Activated T-cell treated with anti-CD3 and anti-CD28 coated beads, Interleukin-2, amount 50 U/mL, for 4 hours (primary cell): ENCODE results near the gene PLCB2. TPM values are rescaled to one million over a fixed set of nuclear protein-coding genes. Genes with fewer than 3 reads are reported as not detected.

Source experiments
- ATAC-seq, 2 donors: fragments of 200-7000 bp; cut with Tn5 transposase; one replicate each; pipeline ENCODE4 v1.10.0; 2021
- DNase-seq: peaks from one replicate; pipeline ENCODE4 v3.0.0-alpha.2; 2020
- H3K27me3 Mint-ChIP-seq: one replicate; pipeline ENCODE4 v1.8.0; 2021; ENCODE audit warnings: low read depth, mixed read lengths
- H3K36me3 Mint-ChIP-seq: one replicate; pipeline ENCODE4 v1.8.0; 2022; ENCODE audit warnings: mixed read lengths; ENCODE audit not compliant: insufficient read depth
- H3K4me1 Mint-ChIP-seq: one replicate; pipeline ENCODE4 v1.8.0; 2021; ENCODE audit warnings: low read depth, mixed read lengths
- H3K4me3 Mint-ChIP-seq: one replicate; pipeline ENCODE4 v1.8.0; 2021; ENCODE audit warnings: mild to moderate bottlenecking, moderate library complexity, mixed read lengths
- H3K9me3 Mint-ChIP-seq: one replicate; pipeline ENCODE4 v1.8.0; 2021; ENCODE audit warnings: mixed read lengths
- total RNA-seq, 3 donors: library from RNA; stranded (reverse); gene quantifications; one replicate each; pipeline ENCODE4 v1.2.1, GENCODE V29; 2021

The PLCB2 gene
- total RNA-seq, 3 donors from 2014 or later = 41.7 to 50.3 (median 48.6) TPM

DNA sequence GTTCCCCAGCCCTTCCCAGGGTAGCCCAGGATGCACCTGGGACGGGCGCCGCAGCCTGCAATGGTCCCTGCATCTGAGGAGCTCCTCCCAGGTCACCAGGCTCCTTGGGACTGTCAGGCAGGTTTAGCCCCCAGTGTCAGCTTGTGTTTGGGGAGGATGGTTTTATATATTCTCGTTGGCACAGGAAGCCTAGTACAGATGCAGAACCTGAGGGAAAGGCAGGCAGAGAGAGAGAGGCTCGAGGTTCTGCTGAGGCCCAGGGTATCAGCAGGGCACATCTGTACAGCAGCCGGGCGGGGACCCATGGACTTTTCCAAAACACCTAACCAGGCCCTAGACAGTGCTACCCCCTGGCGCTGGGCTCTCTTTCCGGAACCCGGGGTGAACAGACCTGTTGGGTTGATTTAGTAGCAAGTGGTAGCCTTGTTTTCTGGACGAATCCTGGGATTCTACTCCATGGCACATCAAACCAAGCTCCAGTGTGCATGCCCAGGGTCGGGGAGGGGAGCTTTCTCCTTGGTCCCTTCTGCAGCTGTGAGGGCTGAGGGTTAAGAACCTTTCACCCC is 60.2 kb downstream of the PLCB2 start:
- no peak for ATAC-seq

DNA sequence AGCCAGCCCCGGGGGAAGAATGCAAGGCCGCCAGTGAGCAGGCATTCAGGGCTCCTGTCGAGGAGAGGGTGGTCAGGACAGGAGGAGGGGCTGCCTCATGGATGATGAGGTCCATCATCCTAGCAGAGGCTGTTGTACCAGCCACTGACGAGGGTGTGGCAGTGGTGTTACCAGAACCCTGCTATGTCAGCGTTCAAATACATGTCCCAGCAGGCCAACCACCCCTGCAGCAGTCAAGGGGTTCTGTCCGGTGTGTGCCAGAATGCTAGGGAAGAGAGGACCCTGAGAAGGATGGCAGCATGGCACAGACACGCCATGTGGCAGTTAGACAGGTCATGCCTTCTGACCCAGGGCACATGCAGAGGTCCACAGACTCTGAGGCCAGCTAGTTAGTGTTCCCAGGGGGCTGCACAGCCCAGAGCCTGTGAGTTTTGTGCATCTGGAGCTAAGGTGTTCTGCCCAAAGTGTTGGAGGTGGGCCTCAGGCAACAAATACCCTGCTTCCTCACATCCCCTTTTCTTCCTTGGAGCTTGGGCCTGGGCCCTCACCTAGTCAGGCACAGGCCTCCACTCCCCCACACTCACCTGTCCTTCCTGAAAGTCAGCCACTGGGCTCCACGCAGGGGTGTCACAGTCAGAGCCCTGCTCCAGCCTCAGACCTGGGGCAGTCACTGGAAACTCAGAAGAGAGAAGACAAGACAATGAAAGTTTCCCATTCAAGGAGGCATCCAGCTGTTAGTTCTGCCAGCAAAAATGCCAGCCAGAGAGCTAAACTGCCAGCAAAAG is 61.0 kb downstream of the PLCB2 start:
- Mint-ChIP-seq H3K4me3 (no peak overlapping the region), H3K4me1 (no peaks in the 10 kb centered on the region), H3K27me3 (peaks cover 9% of the 10 kb centered on the region), H3K9me3 (no peaks in the 10 kb centered on the region), H3K36me3 (no peaks in the 10 kb centered on the region)
- DNase-seq (no peak), ATAC-seq (no peak)

More for the DNA sequence above, 60.2 kb downstream of the PLCB2 start:
- Mint-ChIP-seq H3K4me3 (no peak overlapping the region), H3K36me3 (no peaks in the 10 kb centered on the region), H3K27me3 (peaks cover 11% of the 10 kb centered on the region), H3K4me1 (no peaks in the 10 kb centered on the region), H3K9me3 (no peaks in the 10 kb centered on the region)
- DNase-seq = no peak

- ATAC-seq = no peak
- DNase-seq = no peak
Observed at GRCh38 chr15:40245666-40246450, 61.9 kb downstream of the PLCB2 start.

GRCh38 chr15:40244961-40245523 is 62.7 kb downstream of the PLCB2 start:
- ATAC-seq (no peak), DNase-seq (no peak)
- no peak overlapping the region for H3K4me3 Mint-ChIP-seq
- H3K4me1 Mint-ChIP-seq = no peaks in the 10 kb centered on the region
- peaks cover 7% of the 10 kb centered on the region for H3K27me3 Mint-ChIP-seq
- no peaks in the 10 kb centered on the region for H3K9me3 Mint-ChIP-seq
- H3K36me3 Mint-ChIP-seq = no peaks in the 10 kb centered on the region

More at GRCh38 chr15:40245666-40246450, 61.9 kb downstream of the PLCB2 start:
- no peaks in the 10 kb centered on the region for H3K9me3 Mint-ChIP-seq
- H3K27me3 Mint-ChIP-seq = peaks cover 1% of the 10 kb centered on the region
- no peak overlapping the region for H3K4me3 Mint-ChIP-seq
- H3K4me1 Mint-ChIP-seq = no peaks in the 10 kb centered on the region
- no peaks in the 10 kb centered on the region for H3K36me3 Mint-ChIP-seq

DNA sequence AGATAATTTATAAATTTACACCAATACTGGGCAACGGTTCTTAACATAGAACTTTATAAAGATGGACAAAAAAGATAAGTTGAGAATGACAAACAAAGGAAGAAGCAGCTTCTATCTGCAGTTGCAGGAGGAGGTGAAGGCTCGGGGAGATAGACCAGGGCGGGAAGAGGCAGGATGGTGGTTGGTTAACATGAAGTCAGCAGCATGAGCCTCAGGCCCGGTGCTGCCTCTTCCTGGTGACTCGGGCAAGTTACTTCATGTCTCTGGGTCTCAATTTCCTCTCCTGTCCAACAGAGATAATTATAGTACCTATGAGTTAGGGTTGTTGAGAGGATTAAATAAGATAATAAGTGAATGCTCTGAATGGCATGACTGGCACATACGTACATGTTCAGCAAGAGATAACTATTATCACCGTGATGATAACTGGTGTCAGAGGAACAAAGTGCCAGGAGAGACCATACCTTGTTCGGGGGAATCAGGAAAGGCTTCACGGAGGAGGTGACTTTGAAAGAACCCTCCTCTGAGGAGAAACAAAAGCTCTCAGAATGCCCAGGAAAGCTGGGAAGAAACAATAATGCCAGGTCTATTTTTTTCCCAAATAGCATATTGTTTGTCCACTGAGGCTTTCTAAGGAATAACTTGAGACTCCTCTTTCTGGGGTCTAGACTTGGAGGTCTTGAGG is 64.5 kb downstream of the PLCB2 start:
- no peak for ATAC-seq
- peaks cover 6% of the 10 kb centered on the region for H3K4me1 Mint-ChIP-seq
- H3K36me3 Mint-ChIP-seq = no peaks in the 10 kb centered on the region
- H3K27me3 Mint-ChIP-seq = peaks cover 18% of the 10 kb centered on the region
- H3K9me3 Mint-ChIP-seq = no peaks in the 10 kb centered on the region
- DNase-seq = no peak
- H3K4me3 Mint-ChIP-seq = no peak overlapping the region

DNA sequence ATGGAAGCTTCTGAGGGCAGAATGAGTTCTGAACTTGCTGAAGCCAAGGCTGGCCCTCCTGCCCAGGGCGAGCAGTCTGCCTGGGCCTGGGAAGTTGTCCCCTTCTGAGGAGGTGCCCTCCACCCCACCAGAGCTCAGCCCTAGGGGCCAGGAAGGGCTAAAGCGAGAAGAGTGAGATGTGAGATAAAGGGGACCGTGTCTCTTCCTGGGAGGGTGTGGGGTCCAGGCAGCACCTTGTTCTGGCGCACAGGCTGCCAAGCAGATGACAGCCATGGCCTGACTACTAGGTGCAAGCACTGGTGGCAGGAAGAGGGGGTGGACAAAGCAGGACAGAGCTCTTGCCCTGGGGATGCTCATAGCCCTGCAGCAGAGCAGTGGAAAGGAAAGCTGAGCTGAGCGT is 65.1 kb downstream of the PLCB2 start:
- no peaks in the 10 kb centered on the region for H3K36me3 Mint-ChIP-seq
- peaks cover 25% of the 10 kb centered on the region for H3K27me3 Mint-ChIP-seq
- H3K9me3 Mint-ChIP-seq = no peaks in the 10 kb centered on the region
- peaks cover 10% of the 10 kb centered on the region for H3K4me1 Mint-ChIP-seq
- DNase-seq = no peak
- no peak for ATAC-seq
- no peak overlapping the region for H3K4me3 Mint-ChIP-seq

- Mint-ChIP-seq H3K27me3 (peaks cover 26% of the 10 kb centered on the region), H3K4me3 (no peak overlapping the region), H3K36me3 (no peaks in the 10 kb centered on the region), H3K4me1 (peaks cover 10% of the 10 kb centered on the region), H3K9me3 (no peaks in the 10 kb centered on the region)
- no peak for ATAC-seq
- no peak for DNase-seq
Observed at GRCh38 chr15:40242213-40242599, 65.5 kb downstream of the PLCB2 start.

- DNase-seq (no peak), ATAC-seq (no peak)
- Mint-ChIP-seq H3K9me3 (no peaks in the 10 kb centered on the region), H3K27me3 (peaks cover 26% of the 10 kb centered on the region), H3K4me3 (no peak overlapping the region), H3K36me3 (no peaks in the 10 kb centered on the region), H3K4me1 (peaks cover 10% of the 10 kb centered on the region)
Observed at GRCh38 chr15:40241269-40242212, 66.2 kb downstream of the PLCB2 start.

- peaks cover 10% of the 10 kb centered on the region for H3K4me1 Mint-ChIP-seq
- DNase-seq = no peak
- ATAC-seq = no peak
- H3K36me3 Mint-ChIP-seq = no peaks in the 10 kb centered on the region
- no peak overlapping the region for H3K4me3 Mint-ChIP-seq
- H3K27me3 Mint-ChIP-seq = peaks cover 26% of the 10 kb centered on the region
- H3K9me3 Mint-ChIP-seq = no peaks in the 10 kb centered on the region
Observed at GRCh38 chr15:40240619-40241221, 67.0 kb downstream of the PLCB2 start.

GRCh38 chr15:40239693-40240618 is 67.8 kb downstream of the PLCB2 start:
- Mint-ChIP-seq H3K9me3 (no peaks in the 10 kb centered on the region), H3K27me3 (peaks cover 26% of the 10 kb centered on the region), H3K4me3 (no peak overlapping the region), H3K4me1 (peaks cover 10% of the 10 kb centered on the region), H3K36me3 (no peaks in the 10 kb centered on the region)
- no peak for DNase-seq
- no peak for ATAC-seq

GRCh38 chr15:40239404-40239692 is 68.4 kb downstream of the PLCB2 start:
- Mint-ChIP-seq H3K9me3 (no peaks in the 10 kb centered on the region), H3K36me3 (no peaks in the 10 kb centered on the region), H3K4me1 (peaks cover 10% of the 10 kb centered on the region), H3K27me3 (peaks cover 26% of the 10 kb centered on the region), H3K4me3 (no peak overlapping the region)
- DNase-seq (no peak), ATAC-seq (no peak)
